Measurements from ENCODE around the gene WNT3A. TPM values are rescaled to one million over a fixed set of nuclear protein-coding genes. Genes with fewer than 3 reads are reported as not detected.
"Not testable (repeated sequence)": the region's sequence is repeated elsewhere in the genome, so short reads cannot be mapped to it uniquely, and the experiment has no call there.

WNT3A gene
- total RNA-seq, 1 donor from 2014 or later = not detected

DNA sequence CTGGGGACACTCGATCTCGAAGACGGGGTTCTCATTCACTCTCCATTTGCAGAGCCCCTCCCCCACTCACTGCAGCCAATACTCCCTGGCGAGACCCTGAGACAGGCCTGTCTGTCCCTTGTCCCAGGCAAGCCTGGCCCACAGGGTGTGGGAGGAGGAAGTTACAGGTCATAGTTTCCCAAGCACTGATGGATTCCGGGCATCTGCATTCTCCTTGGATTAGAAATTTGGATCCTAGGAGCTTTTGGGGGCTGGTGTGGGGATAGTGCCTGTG lies 11.3 kb downstream of the WNT3A start:
- H3K36me3 Mint-ChIP-seq (ENCODE audit: low read depth) = no peaks in the 10 kb centered on the region
- intact Hi-C loops (cut with micrococcal nuclease) = no loop called here
- no peaks in the 10 kb centered on the region for H3K4me1 Mint-ChIP-seq (ENCODE audit: low read depth)
- no peaks in the 10 kb centered on the region for H3K9me3 Mint-ChIP-seq
- no peak for DNase-seq (ENCODE audit: low spot score)
- no peak overlapping the region for H3K27ac Mint-ChIP-seq
- H3K4me3 Mint-ChIP-seq (ENCODE audit: low read depth) = no peak overlapping the region
- H3K27me3 Mint-ChIP-seq (ENCODE audit: low read depth) = no peaks in the 10 kb centered on the region

DNA sequence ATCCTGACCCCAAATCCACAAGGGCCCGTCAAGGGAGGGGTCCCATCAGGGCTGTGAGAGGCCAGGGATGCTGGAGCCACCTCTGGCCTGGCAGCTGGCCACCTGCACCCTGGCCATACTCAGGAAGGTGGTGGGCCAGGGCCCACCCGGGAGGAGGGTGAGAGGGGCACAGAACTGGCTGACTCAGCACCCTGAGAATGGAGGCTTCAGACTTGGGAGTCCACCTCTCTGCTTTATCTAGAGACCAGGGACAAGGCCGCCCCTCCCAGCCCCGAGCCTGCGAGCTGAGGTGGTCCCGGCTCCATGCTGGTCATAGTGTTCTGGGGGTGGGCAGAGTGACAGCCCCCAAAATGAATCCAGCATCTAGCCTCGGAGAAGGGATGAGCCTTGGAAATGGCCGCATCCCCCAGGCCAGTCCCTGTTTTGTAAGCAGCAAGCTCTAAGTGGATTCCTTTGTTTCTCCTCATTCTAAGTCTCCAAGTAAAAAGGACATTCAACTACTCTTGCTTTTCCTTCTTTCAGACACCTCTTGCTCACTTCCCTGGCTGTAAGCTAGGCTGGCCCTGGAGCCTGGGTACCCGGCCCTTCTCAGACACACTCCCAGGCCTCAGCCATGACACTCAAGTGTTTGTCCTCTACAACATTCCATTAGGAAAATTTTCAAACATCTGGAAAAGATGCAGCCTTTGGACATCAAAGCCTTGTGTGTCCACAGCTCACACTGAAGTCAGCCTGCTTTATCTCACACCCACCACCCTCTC lies 12.3 kb downstream of the WNT3A start:
- Mint-ChIP-seq H3K27me3 (ENCODE audit: low read depth) (no peaks in the 10 kb centered on the region), H3K4me1 (ENCODE audit: low read depth) (no peaks in the 10 kb centered on the region), H3K36me3 (ENCODE audit: low read depth) (no peaks in the 10 kb centered on the region), H3K27ac (no peak overlapping the region), H3K9me3 (no peaks in the 10 kb centered on the region), H3K4me3 (ENCODE audit: low read depth) (no peak overlapping the region)
- intact Hi-C loops (cut with micrococcal nuclease) = no loop called here
- DNase-seq (ENCODE audit: low spot score) = no peak

DNA sequence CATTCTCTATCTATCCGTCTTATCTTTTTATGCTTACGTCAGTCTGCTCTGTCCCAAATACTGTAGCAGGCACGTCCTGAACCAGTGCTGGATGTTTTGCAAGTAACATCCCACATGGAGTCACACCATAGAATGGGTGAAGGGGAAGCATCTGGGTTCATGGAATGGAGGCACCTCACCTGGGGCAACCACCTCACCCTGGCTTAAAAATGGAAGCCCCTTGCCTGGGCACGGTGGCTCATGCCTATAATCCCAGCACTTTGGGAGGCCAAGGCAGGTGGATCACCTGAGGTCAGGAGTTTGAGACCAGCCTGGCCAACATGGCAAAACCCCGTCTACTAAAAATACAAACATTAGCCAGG lies 12.9 kb downstream of the WNT3A start:
- H3K4me3 Mint-ChIP-seq (ENCODE audit: low read depth); H3K27me3 Mint-ChIP-seq (ENCODE audit: low read depth); H3K36me3 Mint-ChIP-seq (ENCODE audit: low read depth); H3K27ac Mint-ChIP-seq; H3K4me1 Mint-ChIP-seq (ENCODE audit: low read depth); DNase-seq (ENCODE audit: low spot score); intact Hi-C loops (cut with micrococcal nuclease); H3K9me3 Mint-ChIP-seq: not testable (repeated sequence)

DNA sequence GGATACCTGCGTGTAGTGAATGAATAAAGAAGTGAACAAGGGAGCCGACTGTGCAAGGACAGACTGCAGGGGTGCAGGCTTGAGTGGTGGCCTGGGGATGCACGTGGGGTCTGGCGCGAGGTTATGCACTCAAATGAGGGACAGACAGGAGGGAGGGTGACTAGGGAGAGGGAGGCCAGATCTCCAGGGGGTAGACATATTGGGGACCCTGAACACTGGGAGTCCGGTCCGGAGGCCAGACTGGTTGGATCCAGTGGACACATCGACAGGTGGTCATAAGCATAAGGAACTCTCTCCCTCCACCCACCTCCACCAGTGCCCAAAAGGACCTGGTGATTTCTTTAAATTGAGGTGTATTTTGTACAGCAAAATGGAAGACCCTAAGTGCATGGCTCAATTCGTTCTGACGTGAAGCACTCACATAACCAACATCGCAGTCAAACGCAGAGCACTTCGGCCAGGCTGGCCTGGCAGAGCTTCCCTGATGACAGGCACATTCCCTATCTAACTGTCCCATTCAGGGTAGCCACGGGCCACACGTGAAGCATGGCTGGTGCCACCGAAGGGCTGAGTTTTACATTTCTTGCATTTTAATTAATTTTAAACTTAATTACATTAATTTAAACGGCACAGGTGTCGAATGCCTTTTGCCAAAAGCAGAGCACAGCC lies 14.0 kb downstream of the WNT3A start:
- Mint-ChIP-seq H3K9me3 (no peaks in the 10 kb centered on the region), H3K4me3 (ENCODE audit: low read depth) (no peak overlapping the region), H3K36me3 (ENCODE audit: low read depth) (no peaks in the 10 kb centered on the region), H3K27ac (no peak overlapping the region), H3K27me3 (ENCODE audit: low read depth) (no peaks in the 10 kb centered on the region), H3K4me1 (ENCODE audit: low read depth) (no peaks in the 10 kb centered on the region)
- DNase-seq (ENCODE audit: low spot score) = no peak
- intact Hi-C loops (cut with micrococcal nuclease) = no loop called here

DNA sequence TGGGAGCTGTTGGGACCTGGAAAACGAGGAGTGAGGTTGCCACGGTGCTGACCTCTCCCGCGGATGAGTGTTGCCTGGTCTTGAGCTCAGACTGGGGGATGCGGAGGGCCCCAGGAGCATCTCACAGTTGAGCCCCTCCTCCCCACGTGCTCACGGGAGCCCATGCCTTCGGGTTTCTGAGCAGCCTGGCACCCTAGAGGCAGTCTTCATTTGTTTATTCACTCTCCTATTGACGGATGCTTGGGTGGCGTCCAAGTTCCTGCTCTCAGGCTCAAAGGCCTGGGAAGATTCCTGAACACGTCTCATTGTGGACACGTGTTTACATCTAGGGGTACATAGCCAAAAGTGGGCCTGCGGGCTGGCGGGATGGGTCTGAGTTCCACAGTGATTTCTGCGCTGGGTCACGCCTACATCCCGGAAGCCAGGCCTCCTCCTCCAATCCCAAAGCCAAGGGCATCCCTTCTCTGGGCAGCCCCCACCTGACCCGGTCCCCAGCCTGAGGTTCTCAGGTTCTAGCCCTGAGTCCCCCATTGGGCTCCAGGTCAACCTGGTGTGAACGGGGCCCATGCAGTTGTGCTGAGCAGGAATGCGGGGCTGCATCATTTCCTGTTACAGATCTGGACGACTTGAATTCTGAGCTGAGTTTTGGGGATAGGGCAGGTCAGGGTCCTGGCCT lies 14.7 kb downstream of the WNT3A start:
- no peak overlapping the region for H3K4me3 Mint-ChIP-seq (ENCODE audit: low read depth)
- no peak for DNase-seq (ENCODE audit: low spot score)
- no peaks in the 10 kb centered on the region for H3K4me1 Mint-ChIP-seq (ENCODE audit: low read depth)
- intact Hi-C loops (cut with micrococcal nuclease) = no loop called here
- H3K36me3 Mint-ChIP-seq (ENCODE audit: low read depth) = no peaks in the 10 kb centered on the region
- H3K27ac Mint-ChIP-seq = no peak overlapping the region
- H3K9me3 Mint-ChIP-seq = no peaks in the 10 kb centered on the region
- H3K27me3 Mint-ChIP-seq (ENCODE audit: low read depth) = no peaks in the 10 kb centered on the region

DNA sequence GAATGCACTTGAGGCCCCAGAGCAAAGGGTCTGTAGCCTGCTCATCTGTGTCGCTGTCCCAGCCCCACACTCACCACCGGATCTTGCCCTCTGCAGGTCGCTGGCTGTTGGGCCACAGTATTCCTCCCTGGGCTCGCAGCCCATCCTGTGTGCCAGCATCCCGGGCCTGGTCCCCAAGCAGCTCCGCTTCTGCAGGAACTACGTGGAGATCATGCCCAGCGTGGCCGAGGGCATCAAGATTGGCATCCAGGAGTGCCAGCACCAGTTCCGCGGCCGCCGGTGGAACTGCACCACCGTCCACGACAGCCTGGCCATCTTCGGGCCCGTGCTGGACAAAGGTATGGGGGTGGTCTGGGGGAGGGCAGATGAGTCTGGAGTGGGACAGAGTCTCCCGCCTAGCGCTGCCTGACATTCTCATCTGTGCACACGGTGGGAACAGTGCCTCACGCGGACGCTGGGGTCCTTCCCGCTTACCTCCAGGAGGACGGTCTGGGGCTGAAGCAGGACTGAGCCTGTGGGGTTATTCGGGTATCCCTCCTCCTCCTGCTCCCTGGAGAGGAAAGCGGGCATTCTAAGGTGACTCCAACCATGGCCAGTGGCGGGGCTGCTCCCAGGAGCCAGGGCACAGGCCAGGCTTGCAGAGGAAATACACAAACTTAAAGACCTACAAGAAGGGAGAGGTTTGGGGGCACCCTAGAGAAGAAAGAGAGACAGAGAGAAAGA lies 15.9 kb downstream of the WNT3A start:
- no peaks in the 10 kb centered on the region for H3K9me3 Mint-ChIP-seq
- intact Hi-C loops (cut with micrococcal nuclease) = no loop called here
- H3K4me3 Mint-ChIP-seq (ENCODE audit: low read depth) = no peak overlapping the region
- H3K27ac Mint-ChIP-seq = no peak overlapping the region
- H3K4me1 Mint-ChIP-seq (ENCODE audit: low read depth) = no peaks in the 10 kb centered on the region
- no peak for DNase-seq (ENCODE audit: low spot score)
- H3K36me3 Mint-ChIP-seq (ENCODE audit: low read depth) = no peaks in the 10 kb centered on the region
- H3K27me3 Mint-ChIP-seq (ENCODE audit: low read depth) = peaks cover 3% of the 10 kb centered on the region

DNA sequence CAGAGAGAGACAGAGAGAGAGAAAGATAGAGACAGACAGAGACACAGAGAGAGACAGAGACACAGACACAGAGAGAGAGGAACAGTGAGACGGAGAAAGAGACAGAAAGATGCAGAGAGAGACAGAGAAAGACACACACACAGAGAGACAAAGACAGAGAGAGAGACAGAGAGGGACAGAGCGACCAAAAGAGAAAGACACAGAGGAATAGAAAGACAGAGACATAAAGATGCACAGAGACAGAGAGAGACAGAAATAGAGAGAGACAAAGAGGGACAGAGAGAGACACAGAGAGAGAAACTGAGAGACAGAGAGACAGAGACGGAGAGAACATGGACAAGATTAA lies 16.5 kb downstream of the WNT3A start:
- Mint-ChIP-seq H3K36me3 (ENCODE audit: low read depth) (no peaks in the 10 kb centered on the region), H3K27me3 (ENCODE audit: low read depth) (peaks cover 4% of the 10 kb centered on the region), H3K27ac (no peak overlapping the region), H3K4me1 (ENCODE audit: low read depth) (no peaks in the 10 kb centered on the region), H3K9me3 (no peaks in the 10 kb centered on the region), H3K4me3 (ENCODE audit: low read depth) (no peak overlapping the region)
- DNase-seq (ENCODE audit: low spot score) = no peak
- intact Hi-C loops (cut with micrococcal nuclease) = no loop called here

DNA sequence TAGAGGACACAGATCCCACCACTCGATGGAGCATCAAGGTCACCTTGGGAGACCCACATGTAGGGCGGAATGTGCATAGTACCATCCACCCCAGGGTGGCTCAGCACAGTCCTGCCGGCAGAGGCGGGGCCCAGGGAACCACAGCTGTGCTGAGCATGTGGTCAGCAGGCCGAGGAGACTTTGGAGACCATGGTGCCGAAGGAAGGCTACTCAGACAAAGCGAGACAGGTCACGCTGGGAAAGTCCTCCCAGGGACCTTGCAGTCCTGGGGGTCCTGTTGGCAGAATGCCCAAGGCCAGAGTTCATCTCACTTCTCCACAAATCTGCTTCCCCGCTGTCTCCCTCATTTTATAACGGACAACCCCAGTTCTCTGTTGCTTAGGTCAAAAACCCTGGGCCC lies 22.5 kb downstream of the WNT3A start:
- intact Hi-C loops (cut with micrococcal nuclease) = no loop called here
- no peak for DNase-seq (ENCODE audit: low spot score)
- H3K27me3 Mint-ChIP-seq (ENCODE audit: low read depth) = peaks cover 10% of the 10 kb centered on the region
- H3K27ac Mint-ChIP-seq = no peak overlapping the region
- no peak overlapping the region for H3K4me3 Mint-ChIP-seq (ENCODE audit: low read depth)
- no peaks in the 10 kb centered on the region for H3K36me3 Mint-ChIP-seq (ENCODE audit: low read depth)
- no peaks in the 10 kb centered on the region for H3K9me3 Mint-ChIP-seq
- H3K4me1 Mint-ChIP-seq (ENCODE audit: low read depth) = no peaks in the 10 kb centered on the region

DNA sequence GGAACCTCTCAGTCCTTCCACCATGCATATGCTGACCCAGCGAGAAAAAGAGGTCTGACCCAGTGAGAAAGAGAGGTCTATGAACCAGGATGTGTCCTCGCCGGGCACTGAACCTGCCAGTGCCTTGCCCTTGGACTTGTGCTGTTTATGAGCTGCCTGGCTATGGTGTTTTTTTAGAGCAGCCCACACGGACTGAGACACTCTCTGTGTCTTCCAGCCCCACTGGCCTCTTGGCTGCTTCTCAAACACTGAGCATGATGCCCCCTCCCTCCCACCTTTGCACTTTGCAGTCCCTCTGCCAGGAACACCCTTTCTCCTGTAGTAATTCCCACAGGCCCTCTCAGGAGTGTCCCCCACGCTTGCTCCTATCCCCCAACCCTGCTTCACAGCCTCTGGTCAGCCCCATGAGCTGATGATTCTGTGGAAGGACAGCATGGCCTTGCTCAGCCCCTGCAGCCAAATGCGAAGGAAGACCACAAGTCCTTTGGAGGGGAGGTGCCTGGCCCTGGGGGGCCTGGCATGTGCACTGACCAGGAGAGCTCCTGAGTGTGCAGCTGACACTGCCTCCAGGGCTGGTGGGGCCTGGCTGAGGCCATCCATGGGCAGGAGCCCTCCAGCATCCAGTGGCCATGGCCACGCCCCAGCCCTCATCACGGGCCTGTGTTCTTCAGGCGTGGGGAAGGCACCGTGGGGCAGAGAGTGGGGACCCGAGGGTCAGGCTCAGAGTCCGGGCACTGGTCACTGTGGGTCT lies 23.8 kb downstream of the WNT3A start:
- Mint-ChIP-seq H3K36me3 (ENCODE audit: low read depth) (no peaks in the 10 kb centered on the region), H3K4me3 (ENCODE audit: low read depth) (no peak overlapping the region), H3K9me3 (no peaks in the 10 kb centered on the region), H3K4me1 (ENCODE audit: low read depth) (no peaks in the 10 kb centered on the region), H3K27me3 (ENCODE audit: low read depth) (peaks cover 11% of the 10 kb centered on the region), H3K27ac (no peak overlapping the region)
- DNase-seq (ENCODE audit: low spot score) = no peak
- intact Hi-C loops (cut with micrococcal nuclease) = no loop called here

DNA sequence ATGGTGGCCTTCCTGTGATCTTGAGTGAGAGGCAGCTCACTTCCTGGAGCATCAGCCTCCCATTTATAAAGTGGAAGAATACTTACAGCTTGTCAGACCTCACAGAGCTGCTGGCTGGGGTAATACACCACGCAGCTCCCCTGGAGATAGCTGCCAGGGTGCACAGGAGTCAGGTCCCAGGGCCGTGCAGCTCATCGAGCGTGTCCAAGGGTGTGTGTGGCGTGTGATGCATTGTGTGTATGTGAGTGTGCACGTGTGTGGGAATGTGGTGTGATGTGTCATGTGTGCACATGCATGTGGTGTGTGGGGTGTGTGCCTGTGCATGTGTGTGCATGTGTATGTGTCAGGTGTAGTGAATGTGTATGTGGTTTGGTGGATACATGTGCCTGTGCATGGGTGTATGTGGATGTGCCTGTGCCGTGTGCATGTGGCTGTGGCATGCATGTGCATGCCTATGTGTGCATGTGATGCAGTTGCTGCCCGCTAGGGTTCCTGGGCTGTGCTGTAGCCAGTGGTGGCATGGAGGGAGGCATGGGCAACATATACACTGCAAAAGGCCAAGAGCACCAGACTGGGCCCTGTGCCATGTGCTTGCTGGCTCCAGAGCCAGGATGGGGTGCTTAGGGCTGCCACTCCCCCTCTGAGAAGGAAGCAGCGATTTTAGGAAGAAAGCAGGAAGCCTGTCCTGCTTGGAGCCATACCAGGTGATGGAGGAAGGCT lies 24.6 kb downstream of the WNT3A start:
- H3K27me3 Mint-ChIP-seq (ENCODE audit: low read depth) = peaks cover 15% of the 10 kb centered on the region
- H3K9me3 Mint-ChIP-seq = no peaks in the 10 kb centered on the region
- intact Hi-C loops (cut with micrococcal nuclease) = no loop called here
- no peaks in the 10 kb centered on the region for H3K36me3 Mint-ChIP-seq (ENCODE audit: low read depth)
- no peak overlapping the region for H3K4me3 Mint-ChIP-seq (ENCODE audit: low read depth)
- H3K4me1 Mint-ChIP-seq (ENCODE audit: low read depth) = no peaks in the 10 kb centered on the region
- no peak for DNase-seq (ENCODE audit: low spot score)
- H3K27ac Mint-ChIP-seq = no peak overlapping the region

DNA sequence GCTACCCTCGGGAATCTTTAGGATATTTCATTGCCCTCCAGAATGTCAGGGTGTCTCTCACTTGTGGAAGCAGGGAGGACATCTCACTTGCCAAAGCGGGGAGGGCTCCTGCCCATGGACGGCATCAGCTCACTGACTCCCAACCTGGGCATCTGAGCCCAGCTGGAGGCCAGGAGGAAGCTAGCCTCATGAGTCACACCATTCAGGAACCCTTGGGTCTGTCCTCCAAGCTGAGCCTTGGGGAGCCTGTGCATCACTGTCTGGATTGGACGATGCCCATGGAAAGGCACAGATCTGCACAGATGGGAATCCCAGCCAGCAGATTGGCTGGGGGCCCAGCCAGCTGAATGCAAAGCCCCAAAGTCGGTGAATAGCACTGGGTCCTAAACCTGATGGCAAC lies 25.2 kb downstream of the WNT3A start:
- Mint-ChIP-seq H3K36me3 (ENCODE audit: low read depth) (no peaks in the 10 kb centered on the region), H3K27me3 (ENCODE audit: low read depth) (peaks cover 16% of the 10 kb centered on the region), H3K4me1 (ENCODE audit: low read depth) (no peaks in the 10 kb centered on the region), H3K4me3 (ENCODE audit: low read depth) (no peak overlapping the region), H3K27ac (no peak overlapping the region), H3K9me3 (no peaks in the 10 kb centered on the region)
- intact Hi-C loops (cut with micrococcal nuclease) = no loop called here
- DNase-seq (ENCODE audit: low spot score) = no peak

DNA sequence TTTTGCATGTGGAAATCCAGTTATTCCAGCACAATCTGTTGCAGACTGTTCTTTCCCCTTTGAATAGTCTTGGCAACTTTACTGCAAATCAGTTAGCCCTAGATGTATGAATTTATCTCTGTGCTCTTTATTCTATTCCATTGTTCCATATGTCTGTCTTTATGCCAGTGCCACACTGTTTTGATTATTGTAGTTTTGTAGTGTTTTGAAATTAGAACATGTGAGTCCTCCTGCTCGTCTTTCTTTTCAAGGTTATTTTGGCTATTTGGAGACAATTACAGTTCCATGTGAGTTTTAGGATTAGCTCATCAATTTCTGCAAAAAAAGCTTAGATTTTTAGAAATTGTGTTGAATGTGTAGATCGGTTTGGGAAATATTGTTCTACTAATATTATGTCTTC lies 26.6 kb downstream of the WNT3A start:
- intact Hi-C loops (cut with micrococcal nuclease) = no loop called here
- no peaks in the 10 kb centered on the region for H3K4me1 Mint-ChIP-seq (ENCODE audit: low read depth)
- H3K27ac Mint-ChIP-seq = no peak overlapping the region
- H3K27me3 Mint-ChIP-seq (ENCODE audit: low read depth) = peaks cover 17% of the 10 kb centered on the region
- H3K4me3 Mint-ChIP-seq (ENCODE audit: low read depth) = no peak overlapping the region
- no peak for DNase-seq (ENCODE audit: low spot score)
- no peaks in the 10 kb centered on the region for H3K9me3 Mint-ChIP-seq
- no peaks in the 10 kb centered on the region for H3K36me3 Mint-ChIP-seq (ENCODE audit: low read depth)

All from activated T-helper 2 cell treated with anti-CD3 and anti-CD28 coated beads, Interferon-gamma antibody, Interleukin-2, Interleukin-4, amounts not matched to agents 10 μg/mL and 5 μg/mL and 100 μg/mL, durations not matched to agents 14 hours and 24 hours and 36 hours (primary cell).